Fibroblast of villous mesenchyme (primary cell): Measurements from ENCODE around the gene ST8SIA6. TPM values are rescaled to one million over a fixed set of nuclear protein-coding genes. Genes with fewer than 3 reads are reported as not detected.
A peak's percentile ranks its signal among the peaks of the same experiment; 100 is the strongest.
"Not testable (repeated sequence)": the region's sequence is repeated elsewhere in the genome, so short reads cannot be mapped to it uniquely, and the experiment has no call there.

Source experiments
- DNase-seq: peaks from one replicate; pipeline ENCODE4 v3.0.0-alpha.2; 2010; ENCODE audit warnings: low read depth
- H3K4me3 ChIP-seq: 2 replicates; pipeline ENCODE4 v1.5.1; 2011; ENCODE audit warnings: low read depth, mild to moderate bottlenecking, low read length
- total RNA-seq: library from RNA; depleted of rRNA; stranded (reverse); fragments of >200 nt; gene quantifications from 2 replicates; pipeline ENCODE4 v1.2.3, GENCODE V29; 2012
- TF ChIP-seq, protein P1 (sequence below): IDR thresholded peaks from 2 replicates; pipeline ENCODE4 v1.5.1; 2012; ENCODE audit warnings: low read depth, mild to moderate bottlenecking, low read length; ENCODE audit not compliant: insufficient read depth

ST8SIA6 gene
- total RNA-seq, 1 donor = not detected

DNA sequence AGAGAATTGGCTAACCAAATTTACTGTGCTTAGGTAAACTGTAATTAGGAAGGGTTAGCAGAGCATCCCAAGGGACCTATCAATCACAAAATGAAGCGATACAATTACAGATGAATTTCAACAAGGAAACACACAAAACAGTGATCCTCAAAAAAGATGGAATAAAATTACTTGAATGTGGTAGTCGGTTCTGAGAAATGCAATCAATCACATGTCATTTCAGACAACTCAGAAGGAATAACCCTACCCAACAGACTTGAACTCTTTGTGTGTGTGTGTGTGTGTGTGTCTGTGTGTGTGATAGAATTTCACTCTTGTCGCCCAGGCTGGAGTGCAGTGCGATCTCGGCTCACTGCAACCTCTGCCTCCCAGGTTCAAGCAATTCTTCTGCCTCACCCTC, 43.5 kb downstream of the ST8SIA6 start:
- H3K4me3 ChIP-seq = no peak overlapping the region
- TF ChIP-seq, protein P1, sequence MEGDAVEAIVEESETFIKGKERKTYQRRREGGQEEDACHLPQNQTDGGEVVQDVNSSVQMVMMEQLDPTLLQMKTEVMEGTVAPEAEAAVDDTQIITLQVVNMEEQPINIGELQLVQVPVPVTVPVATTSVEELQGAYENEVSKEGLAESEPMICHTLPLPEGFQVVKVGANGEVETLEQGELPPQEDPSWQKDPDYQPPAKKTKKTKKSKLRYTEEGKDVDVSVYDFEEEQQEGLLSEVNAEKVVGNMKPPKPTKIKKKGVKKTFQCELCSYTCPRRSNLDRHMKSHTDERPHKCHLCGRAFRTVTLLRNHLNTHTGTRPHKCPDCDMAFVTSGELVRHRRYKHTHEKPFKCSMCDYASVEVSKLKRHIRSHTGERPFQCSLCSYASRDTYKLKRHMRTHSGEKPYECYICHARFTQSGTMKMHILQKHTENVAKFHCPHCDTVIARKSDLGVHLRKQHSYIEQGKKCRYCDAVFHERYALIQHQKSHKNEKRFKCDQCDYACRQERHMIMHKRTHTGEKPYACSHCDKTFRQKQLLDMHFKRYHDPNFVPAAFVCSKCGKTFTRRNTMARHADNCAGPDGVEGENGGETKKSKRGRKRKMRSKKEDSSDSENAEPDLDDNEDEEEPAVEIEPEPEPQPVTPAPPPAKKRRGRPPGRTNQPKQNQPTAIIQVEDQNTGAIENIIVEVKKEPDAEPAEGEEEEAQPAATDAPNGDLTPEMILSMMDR = no peak
- DNase-seq = no peak

DNA sequence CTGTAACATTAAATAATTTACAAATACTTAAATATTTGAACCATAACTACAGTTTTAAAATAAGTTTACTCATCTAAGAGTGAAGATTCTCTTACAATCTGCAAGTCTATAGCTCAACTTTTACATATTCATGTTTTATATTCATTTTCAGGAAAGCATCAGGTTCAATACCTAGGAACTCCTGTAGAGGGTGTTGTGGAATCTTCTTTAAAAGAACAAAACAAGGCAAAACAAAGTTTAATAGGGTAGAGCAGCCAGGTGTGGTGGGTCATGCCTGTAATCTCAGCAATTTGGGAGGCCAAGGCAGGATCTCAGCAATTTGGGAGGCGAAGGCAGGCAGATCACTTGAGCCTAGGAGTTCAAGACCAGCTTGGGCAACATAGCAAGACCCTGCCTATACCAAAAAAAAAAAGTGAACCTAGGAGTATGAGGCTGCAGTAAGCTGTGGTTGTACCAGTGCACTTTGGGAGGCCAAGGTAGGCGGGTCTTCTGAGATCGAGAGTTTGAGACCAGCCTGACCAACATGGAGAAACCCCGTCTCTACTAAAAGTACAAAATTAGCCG, 45.1 kb downstream of the ST8SIA6 start:
- H3K4me3 ChIP-seq = no peak overlapping the region
- peak; percentile 8 for DNase-seq
- TF ChIP-seq, protein P1 = peak; percentile 60

DNA sequence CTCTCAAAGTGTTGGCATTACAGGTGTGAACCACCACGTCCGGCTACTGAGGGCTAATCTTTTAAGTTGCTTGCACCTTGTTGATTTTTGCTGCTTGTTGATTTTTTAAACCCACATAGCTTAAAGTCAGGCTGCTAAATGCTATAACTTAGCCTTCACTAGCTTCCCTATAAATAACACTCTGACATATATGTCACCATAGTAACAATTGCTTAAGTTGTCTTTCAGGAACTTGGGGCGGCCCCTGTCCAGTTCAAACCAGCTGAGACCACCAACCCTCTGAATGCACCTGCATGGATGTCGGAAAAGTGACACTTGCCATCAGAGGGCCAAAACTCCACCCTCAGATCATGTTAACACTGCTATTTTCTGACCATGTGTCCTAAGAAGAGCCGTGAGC, 47.3 kb downstream of the ST8SIA6 start:
- no peak overlapping the region for H3K4me3 ChIP-seq
- no peak for DNase-seq
- TF ChIP-seq, protein P1 = no peak

DNA sequence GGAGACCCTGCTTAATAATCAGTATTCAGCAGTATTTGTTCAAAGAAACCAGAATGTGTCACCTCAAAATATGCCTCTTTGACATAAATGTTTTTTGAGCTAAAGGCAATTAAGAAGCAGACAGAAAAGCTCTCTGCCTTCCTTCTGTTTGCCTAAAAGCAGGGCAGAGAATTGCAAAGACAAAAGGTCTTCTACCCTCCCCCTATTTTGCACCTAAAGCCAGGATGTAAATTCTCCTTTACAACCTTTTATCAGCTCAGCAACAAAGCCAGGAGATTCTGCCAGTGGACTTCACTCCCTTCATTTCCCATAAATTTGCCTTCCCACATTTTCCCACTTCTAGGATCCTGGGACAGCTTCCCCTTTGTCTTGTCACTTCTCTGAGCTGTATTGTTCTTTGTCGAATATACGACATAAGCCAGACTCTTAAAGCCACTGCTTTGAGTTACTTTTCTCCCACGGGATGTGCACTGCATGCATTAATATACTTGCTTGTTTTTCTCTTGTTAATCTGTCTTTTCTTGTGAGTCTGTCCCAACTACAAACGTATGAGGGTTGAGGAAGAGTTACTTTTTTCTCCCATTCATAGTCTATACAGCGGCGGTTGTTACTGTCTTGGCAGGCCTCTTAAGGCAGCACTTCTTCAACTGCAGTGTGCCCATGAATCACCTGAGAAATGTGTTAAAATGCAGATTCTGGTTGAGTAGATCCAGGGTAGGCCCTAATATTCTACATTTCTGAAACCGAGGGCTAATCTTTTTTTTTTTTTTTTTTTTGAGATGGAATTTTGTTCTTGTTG, 48.2 kb downstream of the ST8SIA6 start:
- no peak overlapping the region for H3K4me3 ChIP-seq
- TF ChIP-seq, protein P1 = no peak
- no peak for DNase-seq

DNA sequence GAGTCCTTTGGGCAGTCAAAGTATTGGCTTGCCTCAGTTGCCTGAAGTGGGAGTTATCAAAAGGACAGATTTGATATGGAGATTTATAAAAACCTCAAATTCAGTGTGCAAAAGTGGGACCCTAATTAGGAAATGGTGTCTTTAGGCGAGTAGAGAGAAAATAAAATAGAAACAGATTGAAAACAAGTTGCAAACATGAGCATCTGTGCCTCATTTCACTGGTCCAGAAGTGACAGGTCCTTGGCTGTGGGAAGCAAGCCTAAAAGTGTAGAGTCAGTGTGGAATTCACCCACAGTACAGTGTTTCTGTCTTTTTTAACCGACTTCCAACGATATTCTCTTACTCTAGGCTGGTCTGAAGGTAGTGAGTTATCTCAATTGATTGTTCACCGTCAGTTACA, 51.2 kb downstream of the ST8SIA6 start:
- H3K4me3 ChIP-seq = no peak overlapping the region
- DNase-seq = no peak
- TF ChIP-seq, protein P1 = no peak

DNA sequence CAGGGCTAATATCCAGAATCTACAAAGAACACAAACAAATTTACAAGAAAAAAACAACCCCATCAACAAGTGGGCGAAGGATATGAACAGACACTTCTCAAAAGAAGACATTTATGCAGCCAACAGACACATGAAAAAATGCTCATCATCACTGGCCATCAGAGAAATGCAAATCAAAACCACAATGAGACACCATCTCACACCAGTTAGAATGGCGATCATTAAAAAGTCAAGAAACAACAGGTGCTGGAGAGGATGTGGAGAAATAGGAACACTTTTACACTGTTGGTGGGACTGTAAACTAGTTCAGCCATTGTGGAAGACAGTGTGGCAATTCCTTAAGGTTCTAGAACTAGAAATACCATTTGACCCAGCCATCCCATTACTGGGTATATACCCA, 52.4 kb downstream of the ST8SIA6 start:
- not testable (repeated sequence) for DNase-seq, H3K4me3 ChIP-seq

DNA sequence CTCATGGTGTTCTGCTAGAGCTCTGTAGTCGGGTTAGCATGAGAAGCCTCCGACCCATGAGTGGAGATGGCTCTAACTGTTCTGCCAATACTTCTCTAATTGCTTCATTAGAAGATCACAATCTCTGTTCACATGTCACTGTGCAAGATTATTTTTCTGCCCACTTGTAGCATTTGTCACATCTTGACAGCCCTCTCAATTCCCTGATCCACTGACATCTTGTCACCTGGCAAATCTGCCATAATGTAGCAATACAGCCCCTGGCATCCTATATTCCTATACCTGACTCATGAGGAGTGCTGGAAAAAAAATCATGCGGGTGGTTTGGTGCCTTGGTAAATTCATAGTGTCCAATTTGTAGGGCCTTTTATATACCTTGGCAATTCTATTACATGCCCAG, 58.4 kb downstream of the ST8SIA6 start:
- TF ChIP-seq, protein P1 = no peak
- no peak overlapping the region for H3K4me3 ChIP-seq
- DNase-seq = no peak
